OCI-LY1 (cell line): Measurements from ENCODE around the gene GHRH.

ENCODE experiments used
- EZH2 ChIP-seq: fragments of 200-600 bp; sonication (generic), shearing (Covaris generic); IDR thresholded peaks from 2 replicates; pipeline ENCODE4 v1.8.0; 2017; ENCODE audit warnings: borderline replicate concordance, mixed run types, mild to moderate bottlenecking, antibody characterized with exemption, low read length, moderate library complexity, mixed read lengths
- TF ChIP-seq, protein P1 (sequence below): fragments of 200-600 bp; sonication (generic), shearing (Covaris generic); IDR thresholded peaks from 2 replicates; pipeline ENCODE4 v1.5.1; 2017; ENCODE audit warnings: mild to moderate bottlenecking, antibody characterized with exemption, low read length, moderate library complexity, mixed read lengths

DNA sequence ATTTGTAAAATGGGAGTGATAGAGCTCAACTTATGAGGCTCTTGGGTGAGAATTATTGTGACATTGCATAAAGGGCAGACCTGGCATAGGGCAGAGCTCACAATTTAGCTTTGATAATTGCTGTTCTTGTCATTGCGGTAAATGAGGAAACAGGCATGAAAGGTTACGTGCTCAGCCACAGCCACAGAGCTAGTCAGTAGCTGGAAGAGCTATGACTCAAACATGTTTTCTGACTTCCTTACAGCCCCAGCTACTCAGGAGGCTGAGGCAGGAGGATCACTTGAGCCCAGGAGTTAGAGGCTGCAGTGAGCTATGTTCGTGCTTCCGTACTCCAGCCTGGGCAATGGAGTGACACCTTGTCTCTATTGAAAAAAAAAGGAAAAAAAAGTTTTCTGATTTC, 3.5 kb upstream of the GHRH start:
- no peak for TF ChIP-seq EZH2
- TF ChIP-seq, protein P1, sequence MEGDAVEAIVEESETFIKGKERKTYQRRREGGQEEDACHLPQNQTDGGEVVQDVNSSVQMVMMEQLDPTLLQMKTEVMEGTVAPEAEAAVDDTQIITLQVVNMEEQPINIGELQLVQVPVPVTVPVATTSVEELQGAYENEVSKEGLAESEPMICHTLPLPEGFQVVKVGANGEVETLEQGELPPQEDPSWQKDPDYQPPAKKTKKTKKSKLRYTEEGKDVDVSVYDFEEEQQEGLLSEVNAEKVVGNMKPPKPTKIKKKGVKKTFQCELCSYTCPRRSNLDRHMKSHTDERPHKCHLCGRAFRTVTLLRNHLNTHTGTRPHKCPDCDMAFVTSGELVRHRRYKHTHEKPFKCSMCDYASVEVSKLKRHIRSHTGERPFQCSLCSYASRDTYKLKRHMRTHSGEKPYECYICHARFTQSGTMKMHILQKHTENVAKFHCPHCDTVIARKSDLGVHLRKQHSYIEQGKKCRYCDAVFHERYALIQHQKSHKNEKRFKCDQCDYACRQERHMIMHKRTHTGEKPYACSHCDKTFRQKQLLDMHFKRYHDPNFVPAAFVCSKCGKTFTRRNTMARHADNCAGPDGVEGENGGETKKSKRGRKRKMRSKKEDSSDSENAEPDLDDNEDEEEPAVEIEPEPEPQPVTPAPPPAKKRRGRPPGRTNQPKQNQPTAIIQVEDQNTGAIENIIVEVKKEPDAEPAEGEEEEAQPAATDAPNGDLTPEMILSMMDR, result no peak
